RWPE1 (cell line): ENCODE data around the gene NLRX1.
"Not testable (repeated sequence)": the region's sequence is repeated elsewhere in the genome, so short reads cannot be mapped to it uniquely, and the experiment has no call there.

ENCODE experiments used
- CTCF ChIA-PET: fragments of 350-600 bp; sonication (Branson Sonifier 250); formaldehyde crosslinking; extraction: SDS; loops from one replicate; lab custom pipeline; 2021; lab: Yijun Ruan, JAX
- POLR2A ChIA-PET: fragments of 400-600 bp; formaldehyde crosslinking; extraction: SDS; loops from one replicate; lab custom pipeline; 2020; ENCODE audit warnings: antibody characterized with exemption; ENCODE audit not compliant: low non-redundant PET; lab: Yijun Ruan, JAX
- DNase-seq: peaks from one replicate; pipeline ENCODE4 v3.0.0; 2012; ENCODE audit warnings: low spot score
- H3K27ac ChIP-seq: fragments of 450-650 bp; 2 replicates; pipeline ENCODE4 v1.5.1; 2017
- TF ChIP-seq, protein P1 (sequence below): fragments of 450-650 bp; conservative IDR thresholded peaks from 2 replicates; pipeline ENCODE4 v1.5.1; 2017; ENCODE audit warnings: low read depth, mild to moderate bottlenecking

The NLRX1 gene

DNA sequence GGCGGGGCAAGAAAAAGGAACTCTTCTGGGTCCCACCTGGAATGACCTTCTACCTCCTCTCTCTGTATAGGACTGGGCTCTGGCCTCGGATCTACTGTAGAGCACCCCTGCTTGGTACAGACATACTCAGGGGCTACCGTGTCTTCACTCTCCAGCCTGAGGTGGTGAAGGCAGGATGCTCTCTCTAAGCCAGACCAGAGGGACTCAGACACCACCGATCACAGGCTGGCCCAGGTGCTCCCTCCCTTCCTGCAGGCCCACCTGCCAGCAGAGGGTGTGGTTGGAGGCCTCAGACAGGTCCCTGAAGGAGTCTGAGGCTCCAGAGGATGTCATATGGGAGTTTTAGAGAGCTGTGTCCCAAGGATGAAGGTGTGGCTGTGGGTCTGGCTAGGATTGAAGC lies 20.9 kb downstream of the NLRX1 start:
- ChIA-PET CTCF (interaction anchor here (0.6 kb wide), 1 partner anchor 33 kb away, joined by 3 read pairs; no protein-coding TSS in a partner anchor), POLR2A (no interaction called here)
- no peak overlapping the region for H3K27ac ChIP-seq
- DNase-seq: no peak
- TF ChIP-seq, protein P1, sequence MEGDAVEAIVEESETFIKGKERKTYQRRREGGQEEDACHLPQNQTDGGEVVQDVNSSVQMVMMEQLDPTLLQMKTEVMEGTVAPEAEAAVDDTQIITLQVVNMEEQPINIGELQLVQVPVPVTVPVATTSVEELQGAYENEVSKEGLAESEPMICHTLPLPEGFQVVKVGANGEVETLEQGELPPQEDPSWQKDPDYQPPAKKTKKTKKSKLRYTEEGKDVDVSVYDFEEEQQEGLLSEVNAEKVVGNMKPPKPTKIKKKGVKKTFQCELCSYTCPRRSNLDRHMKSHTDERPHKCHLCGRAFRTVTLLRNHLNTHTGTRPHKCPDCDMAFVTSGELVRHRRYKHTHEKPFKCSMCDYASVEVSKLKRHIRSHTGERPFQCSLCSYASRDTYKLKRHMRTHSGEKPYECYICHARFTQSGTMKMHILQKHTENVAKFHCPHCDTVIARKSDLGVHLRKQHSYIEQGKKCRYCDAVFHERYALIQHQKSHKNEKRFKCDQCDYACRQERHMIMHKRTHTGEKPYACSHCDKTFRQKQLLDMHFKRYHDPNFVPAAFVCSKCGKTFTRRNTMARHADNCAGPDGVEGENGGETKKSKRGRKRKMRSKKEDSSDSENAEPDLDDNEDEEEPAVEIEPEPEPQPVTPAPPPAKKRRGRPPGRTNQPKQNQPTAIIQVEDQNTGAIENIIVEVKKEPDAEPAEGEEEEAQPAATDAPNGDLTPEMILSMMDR: no peak

DNA sequence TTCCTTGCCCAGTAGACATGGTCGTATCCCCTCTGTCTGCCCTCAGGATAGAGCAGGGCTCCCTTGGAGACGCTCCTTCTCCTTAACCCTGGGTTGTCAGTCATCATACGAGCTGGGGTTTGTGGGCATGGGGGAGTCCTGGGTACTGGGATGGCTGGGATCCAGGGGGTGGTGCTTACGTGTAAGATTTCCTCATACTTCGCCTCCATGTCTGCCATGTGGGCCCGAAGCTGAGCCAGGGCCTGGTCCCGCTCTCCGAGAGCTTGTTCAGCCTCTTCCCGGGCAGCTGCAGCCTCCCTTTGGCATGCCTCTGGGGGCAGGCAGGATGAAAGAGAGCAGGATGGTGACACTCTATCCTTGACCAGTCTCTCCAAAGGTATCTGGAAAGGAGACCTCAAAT lies 22.0 kb downstream of the NLRX1 start:
- CTCF ChIA-PET: interaction anchor here (0.6 kb wide), 1 partner anchor 94 kb away, joined by 3 read pairs; no protein-coding TSS in a partner anchor
- TF ChIP-seq, protein P1: no peak
- POLR2A ChIA-PET: no interaction called here
- no peak overlapping the region for H3K27ac ChIP-seq
- no peak for DNase-seq

DNA sequence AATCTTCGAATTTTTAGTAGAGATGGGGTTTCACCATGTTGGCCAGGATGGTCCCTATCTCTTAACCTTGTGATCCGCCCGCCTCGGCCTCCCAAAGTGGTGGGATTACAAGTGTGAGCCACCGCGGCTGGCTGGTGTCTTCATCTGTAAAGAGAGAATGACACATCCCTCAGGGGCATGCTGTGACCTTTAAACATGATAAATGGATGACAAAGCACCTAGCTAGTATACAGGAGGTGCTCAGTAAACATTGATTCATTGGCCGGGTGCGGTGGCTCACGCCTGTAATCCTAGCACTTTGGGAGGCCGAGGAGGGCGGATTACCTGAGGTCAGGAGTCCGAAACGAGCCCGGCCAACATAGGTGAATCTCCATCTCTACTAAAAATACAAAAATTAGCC lies 22.7 kb downstream of the NLRX1 start:
- H3K27ac ChIP-seq, CTCF ChIA-PET, POLR2A ChIA-PET, DNase-seq: not testable (repeated sequence)

DNA sequence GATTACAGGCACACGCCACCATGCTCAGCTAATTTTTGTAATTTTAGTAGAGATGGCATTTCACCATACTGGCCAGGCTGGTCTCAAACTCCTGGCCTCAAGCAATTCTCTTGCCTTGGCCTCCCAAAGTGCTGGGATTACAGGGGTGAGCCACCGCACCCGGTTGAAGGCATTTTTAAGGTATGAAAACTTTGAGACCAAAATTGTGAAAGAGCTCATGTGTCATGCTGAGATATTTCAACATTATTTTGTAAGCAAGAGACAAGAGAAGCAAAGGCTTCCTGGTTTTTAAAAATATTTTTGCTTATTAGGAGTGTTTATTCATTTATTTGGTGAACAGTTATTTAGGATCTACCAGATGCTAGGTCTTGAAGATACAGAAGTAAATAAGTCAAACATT lies 23.6 kb downstream of the NLRX1 start:
- ChIA-PET POLR2A (no interaction called here), CTCF (interaction anchor here (0.6 kb wide), 1 partner anchor 27 kb away, joined by 3 read pairs; no protein-coding TSS in a partner anchor)
- TF ChIP-seq, protein P1: no peak
- no peak for DNase-seq
- no peak overlapping the region for H3K27ac ChIP-seq

DNA sequence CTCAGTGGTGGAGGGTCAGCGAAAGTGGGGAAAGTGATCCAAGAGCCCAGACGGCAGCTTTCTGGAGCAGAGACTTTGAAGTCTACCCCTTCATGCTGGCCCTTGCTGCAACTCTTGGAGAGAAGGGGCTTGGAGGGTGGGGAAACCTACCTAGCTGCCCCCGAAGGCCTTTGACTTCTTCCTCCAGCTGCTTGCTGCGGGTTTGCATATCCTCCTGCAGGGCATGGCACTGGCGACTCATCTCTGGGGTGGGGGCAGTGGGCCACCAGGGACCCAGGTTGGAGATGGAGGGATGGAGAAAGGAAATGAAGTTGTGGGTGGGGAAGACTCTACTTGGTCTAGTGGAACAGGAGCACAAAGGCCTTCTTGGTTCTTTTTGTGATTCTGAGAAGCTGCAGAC lies 24.5 kb downstream of the NLRX1 start:
- H3K27ac ChIP-seq: no peak overlapping the region
- POLR2A ChIA-PET: no interaction called here
- no peak for DNase-seq
- CTCF ChIA-PET: interaction anchor here (0.7 to 0.8 kb wide), 2 partner anchors 17 to 99 kb away, joined by 3 read pairs; no protein-coding TSS in a partner anchor
- TF ChIP-seq, protein P1: no peak

DNA sequence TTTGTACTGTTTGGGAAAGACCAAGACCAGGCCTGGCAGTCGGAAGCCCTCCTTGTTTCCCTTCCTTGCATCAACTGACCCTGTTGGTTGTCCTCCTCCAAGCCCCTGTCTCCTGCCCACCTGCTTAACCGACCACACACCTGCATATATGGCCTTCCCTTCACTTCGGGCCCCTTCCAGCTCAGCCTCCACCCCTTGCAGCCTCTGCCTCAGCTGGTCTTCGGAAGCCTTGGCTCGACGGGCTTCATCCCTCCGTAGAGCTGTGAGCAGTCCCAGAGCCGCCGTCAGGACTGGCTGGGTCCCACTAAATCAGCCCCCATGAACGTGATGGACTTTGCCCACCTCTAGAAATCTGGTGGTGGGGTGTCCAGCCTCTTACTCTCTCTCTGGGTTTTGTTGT lies 25.1 kb downstream of the NLRX1 start:
- no peak for DNase-seq
- TF ChIP-seq, protein P1: no peak
- H3K27ac ChIP-seq: no peak overlapping the region
- ChIA-PET CTCF (no interaction called here), POLR2A (no interaction called here)

DNA sequence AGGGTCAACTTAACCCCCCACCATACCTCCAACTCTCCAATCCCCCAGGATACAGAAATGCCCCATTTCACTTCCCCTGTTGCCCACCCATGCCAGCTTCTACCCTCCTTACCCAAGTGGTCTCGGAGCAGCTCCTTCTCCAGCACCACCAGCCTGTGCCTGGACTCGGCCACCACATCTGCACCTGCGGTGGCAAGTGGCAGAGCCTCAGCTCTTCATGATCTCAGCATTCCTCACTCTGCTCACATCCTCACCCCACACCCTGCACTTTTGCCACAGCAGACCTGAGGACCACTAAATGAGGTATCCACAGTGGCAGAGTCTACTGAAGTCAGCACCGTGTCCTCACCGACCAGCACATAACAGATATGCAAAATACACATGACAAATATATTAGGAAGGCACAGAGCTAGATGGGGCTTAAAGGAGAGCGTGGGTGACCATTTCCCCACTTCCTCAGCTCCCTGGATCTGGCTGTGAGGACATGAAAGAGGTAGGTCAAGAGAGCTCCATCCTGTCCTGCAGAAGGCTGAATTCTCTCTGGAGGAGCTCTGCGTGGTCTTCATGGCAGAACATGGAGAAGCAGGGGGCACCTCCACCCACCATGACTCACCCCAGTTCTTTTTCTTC lies 26.4 kb downstream of the NLRX1 start:
- ChIA-PET CTCF (interaction anchor here (0.6 to 1.0 kb wide), 3 partner anchors 31 to 96 kb away, joined by 3 read pairs; no protein-coding TSS in a partner anchor), POLR2A (no interaction called here)
- DNase-seq: no peak
- TF ChIP-seq, protein P1: no peak
- H3K27ac ChIP-seq: no peak overlapping the region
